ACHN (cell line): ENCODE results near the gene SUSD2.

Experiments
- DNase-seq: peaks from one replicate; pipeline ENCODE4 v3.0.0-alpha.2; 2015
- in situ Hi-C: cut with HindIII; loops from 2 replicates; pipeline ENCODE4 v1.10.0; 2017; ENCODE audit warnings: low sequenced_read_pairs, low pct_ligation_motif_present, low pct_unique_long_range_greater_than_20kb

SUSD2 gene

DNA sequence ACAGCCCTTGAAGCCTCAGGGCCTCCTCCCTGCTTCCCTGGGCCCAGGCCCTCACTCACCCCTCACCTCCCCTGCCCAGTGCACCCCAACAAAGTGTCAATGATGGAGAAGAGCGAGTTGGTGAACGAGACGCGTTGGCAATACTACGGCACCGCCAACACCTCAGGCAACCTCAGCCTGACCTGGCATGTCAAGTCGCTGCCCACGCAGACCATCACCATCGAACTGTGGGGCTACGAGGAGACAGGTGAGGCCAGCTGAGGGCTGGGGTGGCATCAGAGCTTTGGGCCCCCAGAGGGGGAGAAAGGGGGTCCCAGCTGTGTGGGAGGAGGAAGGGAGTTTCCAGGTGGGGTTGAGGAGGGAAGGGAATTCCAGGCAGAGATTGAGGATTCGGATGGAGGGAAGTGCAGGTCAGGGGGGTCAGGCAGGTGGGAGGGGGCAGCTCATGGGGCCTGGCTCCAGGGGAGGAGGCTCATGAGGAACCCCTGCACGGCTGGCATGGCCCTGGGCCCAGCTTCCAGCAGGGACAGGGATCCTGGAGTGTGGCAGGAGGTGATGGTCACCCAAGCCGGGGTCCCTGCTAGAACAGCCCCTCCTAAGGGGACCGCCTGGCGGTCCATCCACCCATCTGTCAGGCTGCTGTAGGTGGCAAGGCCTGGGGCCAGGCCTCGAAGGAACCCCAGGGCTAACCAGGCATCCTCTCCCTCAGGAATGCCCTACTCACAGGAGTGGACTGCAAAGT lies 2.9 kb downstream of the SUSD2 start:
- no peak for DNase-seq
- in situ Hi-C loops: no loop called here

DNA sequence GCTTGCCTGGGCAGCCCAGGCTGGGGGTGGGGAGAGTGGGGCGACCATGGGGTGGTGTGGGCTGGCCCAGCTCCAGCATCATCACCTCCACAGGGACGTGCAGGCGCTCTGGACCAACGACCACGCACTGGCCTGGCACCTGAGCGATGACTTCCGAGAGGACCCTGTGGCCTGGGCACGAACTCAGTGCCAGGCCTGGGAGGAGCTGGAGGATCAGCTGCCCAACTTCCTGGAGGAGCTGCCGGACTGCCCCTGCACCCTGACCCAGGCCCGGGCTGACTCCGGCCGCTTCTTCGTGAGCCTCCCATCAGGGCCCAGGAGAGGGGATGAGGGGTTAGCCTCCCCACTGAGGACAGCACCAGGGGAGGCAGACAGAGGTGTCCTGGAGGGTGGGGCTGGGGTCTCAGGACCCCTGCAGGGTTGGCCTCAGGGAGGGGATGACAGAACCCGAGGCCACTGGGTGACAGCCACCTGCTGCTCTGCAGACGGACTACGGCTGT lies 3.8 kb downstream of the SUSD2 start:
- in situ Hi-C loops: no loop called here
- no peak for DNase-seq

DNA sequence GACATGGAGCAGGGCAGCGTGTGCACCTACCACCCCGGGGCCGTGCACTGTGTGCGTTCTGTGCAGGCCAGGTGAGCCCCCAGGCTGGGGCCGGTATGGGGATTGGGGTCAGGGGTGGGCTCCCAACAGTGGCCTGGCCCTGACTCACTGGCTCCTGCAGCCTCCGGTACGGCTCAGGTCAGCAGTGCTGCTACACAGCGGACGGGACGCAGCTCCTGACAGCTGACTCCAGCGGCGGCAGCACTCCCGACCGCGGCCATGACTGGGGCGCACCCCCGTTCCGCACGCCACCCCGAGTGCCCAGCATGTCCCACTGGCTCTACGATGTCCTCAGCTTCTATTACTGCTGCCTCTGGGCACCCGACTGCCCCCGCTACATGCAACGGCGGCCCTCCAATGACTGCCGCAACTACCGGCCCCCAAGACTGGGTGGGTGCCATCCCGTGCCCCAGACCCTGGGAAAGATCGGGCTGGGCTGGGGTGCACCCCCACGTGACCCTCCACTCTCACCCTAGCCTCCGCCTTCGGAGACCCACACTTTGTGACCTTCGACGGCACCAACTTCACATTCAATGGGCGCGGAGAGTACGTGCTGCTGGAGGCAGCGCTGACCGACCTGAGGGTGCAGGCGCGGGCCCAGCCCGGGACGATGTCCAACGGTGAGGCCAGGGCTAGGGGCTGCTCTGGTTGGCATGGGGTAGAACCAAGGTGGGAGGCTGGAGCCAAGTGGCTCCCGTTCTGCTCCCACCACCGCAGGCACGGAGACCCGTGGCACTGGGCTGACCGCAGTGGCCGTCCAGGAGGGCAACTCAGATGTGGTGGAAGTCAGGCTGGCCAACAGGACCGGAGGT lies 4.4 kb downstream of the SUSD2 start:
- in situ Hi-C loops: no loop called here
- no peak for DNase-seq

DNA sequence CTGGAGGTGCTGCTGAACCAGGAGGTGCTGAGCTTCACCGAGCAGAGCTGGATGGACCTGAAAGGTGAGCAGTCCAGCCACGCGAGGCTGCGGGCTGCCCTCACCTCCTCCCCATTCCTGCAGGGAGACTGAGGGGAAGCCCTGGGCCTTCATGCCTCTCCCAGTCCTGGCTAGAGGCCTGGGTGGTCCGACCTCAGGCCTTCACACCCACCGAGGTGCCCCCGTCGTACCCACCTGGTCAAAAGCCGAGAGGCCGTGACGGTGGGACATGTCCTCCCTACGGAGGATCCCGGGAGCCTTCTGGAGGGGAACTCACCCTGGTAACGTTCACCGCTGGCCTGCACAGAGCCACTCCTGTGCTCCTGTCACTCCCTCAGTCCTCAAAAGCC lies 5.1 kb downstream of the SUSD2 start:
- in situ Hi-C loops: no loop called here
- no peak for DNase-seq

DNA sequence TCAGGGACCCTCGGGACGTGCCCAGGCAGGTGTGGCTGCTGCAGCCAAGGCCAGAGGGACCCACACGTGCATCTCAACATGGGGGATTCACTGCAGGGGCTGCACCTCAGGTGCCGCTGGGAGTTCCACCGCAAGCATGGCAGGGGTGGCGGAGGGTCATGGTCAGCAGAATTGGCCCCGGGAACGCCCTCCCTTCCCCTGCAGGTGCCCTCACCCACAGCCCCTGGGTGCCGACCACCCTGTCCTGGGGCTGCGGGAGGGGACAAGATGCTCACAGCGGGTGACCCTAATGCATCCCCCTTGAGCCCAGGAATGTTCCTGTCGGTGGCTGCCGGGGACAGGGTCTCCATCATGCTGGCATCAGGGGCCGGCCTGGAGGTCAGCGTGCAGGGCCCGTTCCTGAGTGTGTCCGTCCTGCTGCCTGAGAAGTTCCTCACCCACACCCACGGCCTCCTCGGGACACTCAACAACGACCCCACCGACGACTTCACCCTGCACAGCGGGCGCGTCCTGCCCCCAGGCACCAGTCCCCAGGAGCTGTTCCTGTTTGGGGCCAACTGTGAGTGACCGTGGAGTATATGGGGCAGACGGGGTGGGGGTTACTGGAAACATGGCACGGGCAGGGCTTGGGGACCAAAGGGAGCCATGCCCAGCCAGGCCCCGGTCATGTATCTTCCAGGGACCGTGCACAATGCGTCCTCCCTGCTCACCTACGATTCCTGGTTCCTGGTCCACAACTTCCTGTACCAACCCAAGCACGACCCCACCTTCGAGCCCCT lies 5.8 kb downstream of the SUSD2 start:
- no peak for DNase-seq
- in situ Hi-C loops: no loop called here

DNA sequence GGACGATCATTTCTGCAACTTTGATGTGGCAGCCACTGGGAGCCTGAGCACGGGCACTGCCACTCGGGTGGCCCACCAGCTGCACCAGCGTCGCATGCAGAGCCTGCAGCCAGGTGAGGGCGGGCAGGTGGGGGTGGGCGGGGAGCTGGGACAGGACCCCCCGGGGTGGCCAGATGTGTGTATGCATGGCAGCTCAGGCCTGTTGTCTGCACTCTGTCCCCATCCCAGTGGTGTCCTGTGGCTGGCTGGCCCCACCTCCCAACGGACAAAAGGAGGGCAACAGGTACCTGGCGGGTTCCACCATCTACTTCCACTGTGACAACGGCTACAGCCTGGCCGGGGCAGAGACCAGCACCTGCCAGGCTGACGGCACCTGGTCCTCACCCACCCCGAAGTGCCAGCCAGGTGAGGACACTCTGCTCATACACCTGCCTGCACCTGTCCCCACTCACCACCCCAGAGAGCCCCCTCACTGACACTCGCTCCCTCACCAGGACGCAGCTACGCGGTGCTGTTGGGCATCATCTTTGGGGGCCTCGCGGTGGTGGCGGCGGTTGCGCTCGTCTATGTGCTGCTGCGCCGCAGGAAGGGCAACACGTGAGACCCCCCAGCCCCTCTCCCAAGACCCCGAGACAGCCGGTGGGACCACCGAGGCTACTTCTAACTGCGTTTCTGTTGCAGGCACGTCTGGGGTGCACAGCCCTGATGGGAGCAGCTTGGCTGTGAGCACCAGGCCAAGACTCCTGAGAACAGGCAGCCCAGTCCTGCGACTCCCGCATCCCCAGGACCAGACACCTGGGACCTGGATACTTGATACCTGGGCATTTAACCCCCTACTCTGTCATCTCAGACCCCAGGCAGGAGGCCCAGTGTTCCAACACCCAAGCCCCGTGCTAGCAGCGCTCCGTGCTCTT lies 6.7 kb downstream of the SUSD2 start:
- in situ Hi-C loops: no loop called here
- no peak for DNase-seq

DNA sequence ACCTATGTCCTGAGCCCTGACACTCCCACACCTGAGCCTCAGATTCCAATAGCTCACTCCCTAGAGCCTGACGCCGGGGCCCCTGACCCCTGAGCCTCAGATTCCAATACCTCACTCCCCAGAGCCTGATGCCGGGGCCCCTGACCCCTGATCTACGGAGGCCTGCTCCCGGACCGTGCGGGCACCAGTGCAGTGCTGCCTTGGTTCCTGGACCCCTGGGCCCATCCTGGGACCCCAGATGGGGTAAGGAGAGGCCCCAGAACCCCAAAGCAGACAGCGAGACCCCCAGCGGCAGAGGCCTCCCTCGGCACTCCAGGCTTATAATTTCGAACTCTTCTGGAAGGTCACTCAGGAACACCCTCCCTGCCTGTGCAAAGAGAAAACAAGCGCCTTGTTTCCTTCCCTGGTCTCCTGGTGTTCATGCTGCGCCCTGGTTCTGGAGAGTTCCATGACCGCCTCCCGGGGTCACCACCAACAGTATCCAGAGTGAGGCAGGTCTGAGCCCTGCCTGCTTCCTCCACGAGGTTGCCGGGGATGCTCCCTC lies 7.5 kb downstream of the SUSD2 start:
- no peak for DNase-seq
- in situ Hi-C loops: no loop called here

DNA sequence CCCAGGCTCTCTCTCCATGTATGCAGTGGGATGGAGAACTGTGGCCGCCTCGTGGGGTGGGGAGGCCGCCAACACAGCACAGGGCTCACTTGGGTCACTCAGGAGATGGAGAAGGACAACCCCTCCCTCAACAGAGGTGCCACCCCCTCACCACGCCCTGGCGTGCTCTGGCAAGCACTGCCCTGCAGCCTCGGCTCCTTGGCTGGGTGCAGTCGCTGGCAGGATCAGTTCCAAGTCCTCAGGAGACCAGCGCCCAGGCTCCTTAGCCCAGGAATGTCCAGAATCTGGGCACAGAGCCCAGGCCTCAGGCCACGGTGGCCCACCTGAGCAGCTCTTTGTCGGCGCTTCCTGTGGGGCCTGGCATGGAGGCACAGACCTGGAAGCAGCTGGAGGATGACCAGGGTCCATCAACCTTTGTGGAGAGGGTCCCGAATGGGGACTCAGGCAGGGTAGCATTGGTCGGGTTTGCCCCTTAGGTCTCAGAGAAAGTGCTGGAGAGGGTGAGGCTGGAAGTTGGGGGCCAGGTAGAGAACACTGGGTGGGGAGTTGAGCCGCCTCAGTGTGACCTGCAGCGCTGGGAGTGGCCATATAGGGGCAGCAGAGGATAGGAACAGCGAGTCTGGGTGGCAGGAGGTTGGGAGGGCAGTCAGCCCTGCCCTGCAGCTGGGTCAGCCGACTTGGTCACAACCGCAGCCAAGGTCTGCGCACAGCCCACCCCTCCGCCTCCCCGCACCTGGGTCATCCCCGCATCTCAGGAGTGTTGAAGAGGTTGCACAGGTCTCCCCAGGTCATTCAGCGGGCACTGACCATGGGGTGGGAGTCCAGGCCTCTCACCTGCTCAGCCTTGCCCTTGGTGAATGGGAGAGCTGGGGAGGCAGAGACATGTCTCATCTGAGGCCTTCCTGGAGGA lies 8.2 kb downstream of the SUSD2 start:
- DNase-seq: peak; percentile 60

DNA sequence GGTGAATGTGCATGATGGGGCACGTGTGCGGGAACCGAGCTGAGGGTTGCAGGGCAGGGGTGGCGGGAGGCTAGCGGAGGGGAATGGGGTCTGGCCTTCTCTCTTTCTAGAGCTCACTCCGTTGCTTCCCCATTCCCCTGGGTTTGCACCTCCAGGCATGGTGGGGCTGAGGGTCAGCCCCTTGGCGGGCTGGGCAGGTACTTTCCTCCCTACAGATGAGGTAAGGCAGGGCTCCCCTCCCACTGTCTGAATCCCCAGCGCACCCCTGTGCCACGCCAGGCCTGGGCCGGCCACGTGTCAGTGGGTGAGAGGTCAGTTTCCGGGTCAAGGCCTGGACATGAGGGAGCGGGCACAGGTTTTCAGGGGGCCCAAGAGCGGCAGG lies 8.9 kb downstream of the SUSD2 start:
- in situ Hi-C loops: no loop called here
- DNase-seq: no peak

More for the DNA sequence above, 8.2 kb downstream of the SUSD2 start:
- in situ Hi-C loops: no loop called here

DNA sequence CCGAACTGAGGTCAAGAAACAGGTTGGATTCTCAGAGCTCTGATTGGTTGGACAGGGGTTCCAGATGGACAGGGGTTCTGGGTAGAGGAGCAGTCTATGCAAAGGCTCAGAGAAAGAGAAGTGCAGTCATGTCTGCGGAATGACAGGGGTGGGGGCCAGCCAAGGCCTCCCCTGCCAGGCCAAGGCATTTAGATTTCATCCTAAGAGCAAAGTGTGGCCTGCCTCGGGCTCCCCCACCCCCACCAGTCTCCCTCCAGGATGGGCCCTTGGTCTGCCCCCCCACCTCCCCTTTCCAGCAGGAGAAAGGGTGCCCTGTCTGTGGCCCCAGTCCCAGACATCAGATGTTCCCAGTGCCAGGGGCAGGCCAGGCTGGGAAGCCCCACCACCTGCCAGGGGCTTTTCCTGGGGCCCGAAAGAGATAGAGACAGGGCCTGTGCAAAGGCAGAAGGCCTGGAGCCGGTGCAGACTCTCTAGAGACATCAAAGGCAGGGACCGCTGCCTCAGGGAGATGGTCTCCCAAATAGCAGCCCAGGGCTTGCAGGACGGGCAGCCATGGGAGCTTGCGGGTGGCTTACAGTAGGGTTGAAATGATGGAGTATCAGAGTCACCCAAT lies 9.4 kb downstream of the SUSD2 start:
- in situ Hi-C loops: no loop called here
- DNase-seq: no peak

DNA sequence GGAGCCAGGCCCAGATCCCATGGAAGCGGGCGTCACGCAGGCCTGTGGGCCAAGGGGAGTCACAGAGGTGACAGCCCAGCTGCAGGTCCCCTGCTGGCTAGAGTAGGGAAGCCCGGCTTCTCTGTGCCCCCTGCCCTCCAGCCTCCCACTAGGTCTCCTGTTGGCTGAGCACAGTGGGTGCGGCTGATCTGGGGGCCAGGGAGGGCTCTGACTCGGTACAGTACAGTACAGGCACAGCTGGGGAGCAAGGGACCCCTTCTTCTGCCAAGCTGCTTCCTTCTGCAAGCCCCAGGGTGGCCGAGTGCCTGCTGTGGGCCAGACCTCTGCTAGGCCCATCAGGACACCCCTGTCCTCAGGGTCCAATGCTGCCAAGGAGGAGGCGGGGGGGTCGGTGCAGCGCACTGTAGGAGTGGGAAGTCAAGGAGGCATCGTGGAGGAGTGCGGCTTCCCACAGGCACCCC lies 10.1 kb downstream of the SUSD2 start:
- in situ Hi-C loops: no loop called here
- DNase-seq: no peak

DNA sequence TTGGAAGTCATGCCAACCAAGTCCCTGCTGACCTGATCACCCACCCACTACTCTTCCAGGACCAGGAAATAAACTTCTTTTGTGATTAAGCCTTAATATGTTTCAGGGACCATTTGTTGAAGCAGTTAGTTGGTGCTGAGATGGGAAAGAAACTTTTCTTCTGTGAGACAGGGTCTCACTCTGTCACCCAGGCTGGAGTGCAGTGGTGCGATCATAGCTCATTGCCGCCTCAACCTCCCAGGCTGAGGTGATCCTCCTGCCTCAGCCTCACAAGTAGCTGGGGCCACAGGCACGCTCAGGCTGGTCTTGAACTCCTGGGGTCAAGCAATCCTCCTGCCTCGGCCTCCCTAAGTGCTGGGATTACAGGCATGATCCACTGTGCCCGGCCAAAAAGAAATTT lies 10.6 kb downstream of the SUSD2 start:
- no peak for DNase-seq
- in situ Hi-C loops: no loop called here

DNA sequence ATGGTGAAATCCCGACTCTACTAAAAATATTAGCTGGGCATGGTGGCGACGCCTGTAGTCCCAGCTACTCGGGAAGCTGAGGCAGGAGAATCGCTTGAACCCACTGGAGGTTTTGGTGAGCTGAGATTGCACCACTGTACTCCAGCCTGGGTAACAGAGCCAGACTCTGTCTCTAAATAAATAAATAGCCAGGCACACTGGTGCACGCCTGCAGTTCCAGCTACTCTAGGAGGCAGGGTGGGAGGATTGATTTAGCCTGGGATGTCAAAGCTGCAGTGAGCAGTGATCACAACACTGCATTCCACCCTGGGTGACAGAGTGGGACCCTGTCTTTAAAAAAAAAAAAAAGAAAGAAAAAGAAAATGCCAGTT lies 17.4 kb downstream of the SUSD2 start:
- no peak for DNase-seq
- in situ Hi-C loops: no loop called here

DNA sequence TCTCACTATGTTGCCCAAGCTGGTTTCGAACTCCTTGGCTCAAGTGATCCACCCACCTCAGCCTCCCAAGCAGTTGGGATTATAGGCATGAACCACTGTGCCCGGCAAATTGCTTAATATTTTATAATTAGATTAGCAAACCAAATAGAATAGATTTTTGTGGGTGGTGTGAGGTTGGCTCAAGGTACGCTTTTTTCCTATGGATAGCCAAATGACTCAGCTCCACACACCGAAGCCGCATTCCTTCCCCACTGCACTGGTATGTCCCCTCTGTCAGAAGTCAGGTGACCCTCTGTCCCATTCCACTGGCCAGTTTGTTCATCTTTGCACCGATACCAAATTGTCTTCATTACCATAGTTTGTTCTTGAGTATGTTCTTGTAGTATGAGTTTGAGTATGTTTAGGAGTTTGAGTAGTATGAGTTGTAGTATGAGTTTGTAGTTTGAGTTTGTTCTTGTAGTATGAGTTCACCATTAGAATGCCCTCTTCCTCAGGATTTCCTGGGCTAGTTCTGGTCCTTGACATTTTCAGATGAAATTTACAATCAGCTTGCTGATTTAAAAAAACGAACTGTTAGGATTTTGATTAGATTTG lies 19.4 kb downstream of the SUSD2 start:
- in situ Hi-C loops: no loop called here
- peak; percentile 24 for DNase-seq

DNA sequence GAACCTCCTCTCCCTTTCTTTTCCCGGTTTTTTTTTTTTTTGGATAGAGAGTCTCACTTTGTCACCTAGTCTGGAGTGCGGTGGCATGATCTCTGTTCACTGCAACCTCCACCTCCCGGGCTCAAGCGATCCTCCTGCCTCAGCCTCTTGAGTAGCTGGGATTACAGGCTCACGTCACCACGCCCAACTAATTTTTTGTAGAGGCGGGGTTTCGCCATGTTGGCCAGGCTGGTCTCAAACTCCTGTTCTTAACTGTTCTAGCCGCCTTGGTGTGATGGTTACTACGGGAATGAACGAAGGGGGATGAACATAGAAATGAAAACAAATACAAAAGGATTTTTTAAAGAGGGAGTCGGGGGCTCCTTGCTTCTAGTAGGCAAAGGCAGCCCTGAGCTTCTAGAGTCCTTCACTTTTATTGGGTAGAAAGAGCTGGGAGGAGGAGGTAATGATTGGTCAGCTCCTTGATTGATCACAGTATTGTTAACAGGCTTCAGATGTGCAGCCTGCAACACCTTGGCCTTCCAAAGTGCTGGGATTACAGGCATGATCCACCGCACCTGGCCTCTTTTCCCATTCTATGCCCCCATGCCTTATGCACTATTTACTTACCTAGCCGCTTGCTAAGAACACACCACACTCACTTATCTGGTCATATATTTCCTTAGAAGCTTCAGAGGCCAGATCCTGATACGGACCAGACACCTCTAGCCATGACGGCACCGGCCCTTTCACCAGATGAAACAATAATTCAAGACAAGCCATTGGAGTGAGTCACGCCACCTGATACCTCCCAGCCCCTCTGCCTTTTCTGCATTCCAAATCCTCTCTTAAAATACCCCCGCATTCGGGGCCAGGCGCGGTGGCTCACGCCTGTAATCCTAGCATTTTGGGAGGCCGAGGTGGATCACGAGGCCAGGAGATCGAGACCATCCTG lies 20.7 kb downstream of the SUSD2 start:
- DNase-seq: no peak
- in situ Hi-C loops: no loop called here
